Kidney (tissue), 14 donors: ENCODE measurements around the gene MRTFA. TPM values are rescaled to one million over a fixed set of nuclear protein-coding genes. Genes with fewer than 3 reads are reported as not detected.

Experiments used
- DNase-seq, 5 donors: peaks; one replicate each; pipeline ENCODE4 v3.0.0-alpha.2; 2013 to 2020
- FAIRE-seq: peaks from 2 replicates; lab custom pipeline; 2012; peaks lifted over from hg19 to GRCh38; lab: Jason Lieb, UNC
- H3K27ac ChIP-seq, 2 donors: one replicate each; pipeline ENCODE4 v1.7.0; 2013; ENCODE audit warnings: low read depth in 2 of 2, low read length in 2 of 2, inconsistent platforms in 1 of 2
- H3K27me3 ChIP-seq: one replicate; pipeline ENCODE4 v1.7.1; 2013; ENCODE audit warnings: low read length, inconsistent platforms; ENCODE audit not compliant: control insufficient read depth, insufficient read depth
- H3K36me3 ChIP-seq, 3 donors: one replicate each; pipeline versions ENCODE4 v1.7.0 to v1.7.1; 2013; ENCODE audit warnings: low read length in 3 of 3, control low read depth in 1 of 3, inconsistent platforms in 1 of 3; ENCODE audit not compliant: insufficient read depth in 3 of 3, control insufficient read depth in 2 of 3
- H3K4me1 ChIP-seq, 3 donors: one replicate each; pipeline versions ENCODE4 v1.7.0 to v1.7.1; 2013; ENCODE audit warnings: low read length in 3 of 3, inconsistent platforms in 1 of 3, low read depth in 1 of 3; ENCODE audit not compliant: control insufficient read depth in 2 of 3, insufficient read depth in 2 of 3
- H3K4me3 ChIP-seq, 3 donors: one replicate each; pipeline versions ENCODE4 v1.7.0 to v1.8.1; 2013; ENCODE audit warnings: low read length in 3 of 3, control low read depth in 1 of 3, inconsistent platforms in 1 of 3
- H3K9ac ChIP-seq, 3 donors: one replicate each; pipeline versions ENCODE4 v1.7.0 to v1.7.1; 2013; ENCODE audit warnings: low read length in 3 of 3, control low read depth in 1 of 3, inconsistent platforms in 1 of 3
- H3K9me3 ChIP-seq, 3 donors: one replicate each; pipeline versions ENCODE4 v1.7.0 to v1.7.1; 2013; ENCODE audit warnings: low read length in 3 of 3, control low read depth in 1 of 3, inconsistent platforms in 1 of 3; ENCODE audit not compliant: control insufficient read depth in 2 of 3, insufficient read depth in 1 of 3
- CTCF ChIP-seq: IDR thresholded peaks from 3 replicates; pipeline ENCODE4 v1.5.1; 2012; ENCODE audit warnings: mild to moderate bottlenecking, moderate library complexity, borderline replicate concordance; ENCODE audit not compliant: insufficient read depth; ENCODE audit errors: extremely low read depth
- intact Hi-C: fragments of 100-400 bp; cut with DNase I; formaldehyde crosslinking; loops from one replicate; pipeline ENCODE4 v1.11.1; 2022
- polyA plus RNA-seq: library from polyadenylated mRNA; stranded (reverse); fragments of 350-450 nt; fragmentation: Illumina TruSeq; extraction: RNeasy Lipid Tissue Mini Kit (QIAGEN cat#74804); gene quantifications from one replicate; pipeline ENCODE4 v1.2.3, GENCODE V29; 2014; ENCODE audit warnings: low read depth, low replicate concordance; ENCODE audit not compliant: insufficient read depth
- total RNA-seq: library from RNA; stranded (reverse); fragmentation: NEBNext Ultra II Directional; extraction: Animal tissue kit (Norgen Biotek cat#: 25700); gene quantifications from one replicate; pipeline ENCODE4 v1.2.1, GENCODE V29; 2021
- donor health status: control.
- donor health status: control.
- donor health status: control.
- donor health status: control.
- donor health status: control.
- donor health status: DM: yes; HTN: yes; CAD: no.
- donor health status: Normal renal cell carcinoma (clear cell type).

MRTFA gene
- total and polyA plus RNA-seq, 2 donors from 2014 or later: 12.5 to 59.9 TPM

GRCh38 chr22:40406063-40406890, 230.2 kb downstream of the MRTFA start:
- no peak overlapping the region for H3K4me3 ChIP-seq
- H3K4me1 ChIP-seq: no peaks in the 10 kb centered on the region
- no peak overlapping the region for H3K9ac ChIP-seq
- TF ChIP-seq CTCF: no peak
- FAIRE-seq (no peak), DNase-seq (no peak)
- peaks cover 3 to 37% (median 17%) of the 10 kb centered on the region in 3 donors for H3K36me3 ChIP-seq
- intact Hi-C loops: no loop called here
- no peaks in the 10 kb centered on the region for H3K27me3 ChIP-seq
- H3K27ac ChIP-seq: no peak overlapping the region
- no peaks in the 10 kb centered on the region for H3K9me3 ChIP-seq

DNA sequence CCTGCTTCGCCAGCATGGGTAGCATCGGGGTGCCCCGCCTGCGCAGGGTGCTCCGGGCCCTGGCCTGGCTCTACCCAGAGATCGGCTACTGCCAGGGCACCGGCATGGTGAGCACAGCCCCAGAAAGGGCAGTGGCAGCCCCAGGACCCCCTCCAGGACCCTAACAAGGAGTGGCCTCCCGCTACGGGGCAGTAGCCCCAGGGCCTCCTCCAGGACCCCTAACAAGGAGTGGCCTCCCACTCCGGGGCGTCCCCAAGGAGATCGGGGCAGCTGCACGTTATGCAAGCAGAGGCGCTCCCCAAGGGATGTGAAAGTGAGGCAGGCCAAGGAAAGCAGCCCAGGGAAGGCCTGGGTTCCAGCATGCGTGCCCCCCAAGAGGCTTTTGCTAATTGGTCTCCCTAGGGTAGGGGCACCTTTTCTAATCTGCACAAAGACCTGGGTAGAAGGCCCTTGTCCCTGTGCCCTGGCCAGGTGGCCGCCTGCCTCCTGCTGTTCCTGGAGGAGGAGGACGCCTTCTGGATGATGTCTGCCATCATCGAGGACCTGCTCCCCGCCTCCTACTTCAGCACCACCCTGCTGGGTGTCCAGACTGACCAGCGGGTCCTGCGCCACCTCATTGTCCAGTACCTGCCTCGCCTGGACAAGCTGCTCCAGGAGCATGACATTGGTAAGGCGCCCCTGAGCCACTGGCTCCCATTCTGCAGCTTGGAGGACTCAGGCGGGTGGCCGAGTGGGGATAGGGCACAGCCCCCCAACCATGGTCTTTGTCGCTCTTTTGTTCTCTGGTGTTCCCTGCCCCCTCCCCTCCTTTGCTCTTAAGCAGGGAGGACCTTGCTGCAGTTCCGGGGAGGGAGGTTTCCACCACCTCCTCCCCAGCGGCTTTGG, 231.1 kb downstream of the MRTFA start:
- intact Hi-C loops: no loop called here
- no peak overlapping the region for H3K4me3 ChIP-seq

More for the DNA sequence above, 231.1 kb downstream of the MRTFA start:
- DNase-seq: no peak
- FAIRE-seq: no peak
- no peak for TF ChIP-seq CTCF
- no peak overlapping the region for H3K9ac ChIP-seq
- no peaks in the 10 kb centered on the region for H3K27me3 ChIP-seq
- no peaks in the 10 kb centered on the region for H3K4me1 ChIP-seq
- peaks cover 3 to 36% (median 13%) of the 10 kb centered on the region in 3 donors for H3K36me3 ChIP-seq
- H3K9me3 ChIP-seq: no peaks in the 10 kb centered on the region
- no peak overlapping the region for H3K27ac ChIP-seq
